ENCODE results near the gene TADA2B. TPM values are rescaled to one million over a fixed set of nuclear protein-coding genes. Genes with fewer than 3 reads are reported as not detected.

Gene TADA2B
- polyA plus RNA-seq, 3 donors, result 2.0 to 10.2 (median 2.6) TPM

- WGBS (ENCODE audit: insufficient coverage), result 83% methylated on average over 11 of the region's 14 CpGs
- H3K27ac ChIP-seq (ENCODE audit: low read depth in 1 of 2, low read length in 2 of 2), result peak overlapping the region in 1 of 2 donors; percentile 32
- peaks cover 0 to 3% (median 0%) of the 10 kb centered on the region in 7 donors for H3K9me3 Mint-ChIP-seq
- H4K20me1 ChIP-seq (ENCODE audit: insufficient read depth, low read length), result peaks cover 99% of the 10 kb centered on the region
- H3K79me2 ChIP-seq (ENCODE audit: insufficient read depth, low read length), result peaks cover 84% of the 10 kb centered on the region
- no peak overlapping the region for H3K4me3 ChIP-seq (replicated peaks in 1 of 3; ENCODE audit: low read depth in 2 of 3, low read length in 3 of 3)
- H3K4me3 Mint-ChIP-seq, result peak overlapping the region in 1 of 2 donors; percentile 24
- intact Hi-C loops (cut with micrococcal nuclease), result no loop called here
- peaks cover 4 to 8% (median 7%) of the 10 kb centered on the region in 3 donors for H3K27me3 Mint-ChIP-seq (ENCODE audit: low read depth in 3 of 3)
- H3K36me3 Mint-ChIP-seq, result peaks cover 54 to 84% of the 10 kb centered on the region in 2 donors
- TF ChIP-seq CTCF (IDR thresholded peaks at IDR 0.05), result no peak
- peaks cover 32 to 62% of the 10 kb centered on the region in 2 donors for H3K36me3 ChIP-seq (replicated peaks in 1 of 2; ENCODE audit: control insufficient read depth in 1 of 2, insufficient read depth in 2 of 2, low read length in 2 of 2)
- peaks cover 48% of the 10 kb centered on the region for H3K4me1 Mint-ChIP-seq
- peaks cover 34 to 38% of the 10 kb centered on the region in 2 donors for H3K4me1 ChIP-seq (ENCODE audit: control insufficient read depth in 1 of 2, insufficient read depth in 2 of 2, low read length in 2 of 2)
- no peaks in the 10 kb centered on the region for H3K9me3 ChIP-seq (replicated peaks in 1 of 2; ENCODE audit: control insufficient read depth in 1 of 2, insufficient read depth in 1 of 2, low read length in 2 of 2)
- no peaks in the 10 kb centered on the region for H3K27me3 ChIP-seq (ENCODE audit: control insufficient read depth in 2 of 2, insufficient read depth in 2 of 2, low read length in 2 of 2)
- no peak overlapping the region for H2AFZ ChIP-seq (ENCODE audit: insufficient read depth, low read depth, low read length, poor library complexity, severe bottlenecking)
- no peak overlapping the region for H3K9ac ChIP-seq (ENCODE audit: insufficient read depth, low read length, poor library complexity, severe bottlenecking)
- H3K4me2 ChIP-seq (replicated peaks; ENCODE audit: extremely low read depth, low read length, poor library complexity, severe bottlenecking), result peak overlapping the region; percentile 65
- no peak for DNase-seq
- H3K27ac Mint-ChIP-seq, result peak overlapping the region in 5 of 7 donors; percentile 10 to 75 (median 56)
These were observed 9.1 kb downstream of the TADA2B start for GRCh38 chr4:7052313-7052712.

- peak; percentile 72 to 76 (median 72) for DNase-seq
- 36% methylated on average over 19 of the region's 20 CpGs for WGBS (ENCODE audit: insufficient coverage)
- Histone ChIP-seq H4K20me1 (ENCODE audit: insufficient read depth, low read length) (peaks cover 97% of the 10 kb centered on the region), H2AFZ (ENCODE audit: insufficient read depth, low read depth, low read length, poor library complexity, severe bottlenecking) (no peak overlapping the region), H3K27me3 (ENCODE audit: control insufficient read depth in 2 of 2, insufficient read depth in 2 of 2, low read length in 2 of 2) (no peaks in the 10 kb centered on the region), H3K27ac (ENCODE audit: low read depth in 1 of 2, low read length in 2 of 2) (peak overlapping the region; percentile 32 to 53), H3K79me2 (ENCODE audit: insufficient read depth, low read length) (peaks cover 76% of the 10 kb centered on the region), H3K4me2 (replicated peaks; ENCODE audit: extremely low read depth, low read length, poor library complexity, severe bottlenecking) (peak overlapping the region; percentile 65), H3K4me1 (ENCODE audit: control insufficient read depth in 1 of 2, insufficient read depth in 2 of 2, low read length in 2 of 2) (peaks cover 39 to 42% of the 10 kb centered on the region in 2 donors), H3K4me3 (replicated peaks in 1 of 3; ENCODE audit: low read depth in 2 of 3, low read length in 3 of 3) (peak overlapping the region in 1 of 3 experiments; percentile 54), H3K36me3 (replicated peaks in 1 of 2; ENCODE audit: control insufficient read depth in 1 of 2, insufficient read depth in 2 of 2, low read length in 2 of 2) (peaks cover 32 to 60% of the 10 kb centered on the region in 2 donors), H3K9me3 (replicated peaks in 1 of 2; ENCODE audit: control insufficient read depth in 1 of 2, insufficient read depth in 1 of 2, low read length in 2 of 2) (no peaks in the 10 kb centered on the region), H3K9ac (ENCODE audit: insufficient read depth, low read length, poor library complexity, severe bottlenecking) (peak overlapping the region; percentile 1)
- H3K9me3 Mint-ChIP-seq, result peaks cover 0 to 3% (median 0%) of the 10 kb centered on the region in 7 donors
- H3K4me1 Mint-ChIP-seq, result peaks cover 48% of the 10 kb centered on the region
- no peak for TF ChIP-seq CTCF (IDR thresholded peaks at IDR 0.05)
- peaks cover 51 to 84% of the 10 kb centered on the region in 2 donors for H3K36me3 Mint-ChIP-seq
- intact Hi-C loops (cut with micrococcal nuclease), result no loop called here
- peak overlapping the region; percentile 20 to 57 for H3K4me3 Mint-ChIP-seq
- peaks cover 4 to 8% (median 7%) of the 10 kb centered on the region in 3 donors for H3K27me3 Mint-ChIP-seq (ENCODE audit: low read depth in 3 of 3)
- H3K27ac Mint-ChIP-seq, result peak overlapping the region in 6 of 7 donors; percentile 42 to 78 (median 76)
These were observed 9.9 kb downstream of the TADA2B start for GRCh38 chr4:7052923-7053715.
